Osteocyte (in vitro differentiated cells): Measurements from ENCODE around the gene GIN1. TPM values are rescaled to one million over a fixed set of nuclear protein-coding genes. Genes with fewer than 3 reads are reported as not detected.

Source experiments
- DNase-seq: peaks from one replicate; pipeline ENCODE4 v3.0.0; 2021; ENCODE audit warnings: mixed read lengths; ENCODE audit not compliant: unreplicated experiment; ENCODE audit errors: extremely low spot score
- H3K27ac Mint-ChIP-seq: one replicate; pipeline ENCODE4 v1.8.0; 2021; ENCODE audit warnings: mild to moderate bottlenecking, mixed read lengths; ENCODE audit not compliant: unreplicated experiment
- H3K27me3 Mint-ChIP-seq: one replicate; pipeline ENCODE4 v1.8.0; 2021; ENCODE audit warnings: mixed read lengths; ENCODE audit not compliant: unreplicated experiment
- H3K36me3 Mint-ChIP-seq: one replicate; pipeline ENCODE4 v1.8.0; 2021; ENCODE audit warnings: mixed read lengths; ENCODE audit not compliant: unreplicated experiment
- H3K4me1 Mint-ChIP-seq: one replicate; pipeline ENCODE4 v1.8.0; 2021; ENCODE audit warnings: mixed read lengths; ENCODE audit not compliant: unreplicated experiment
- H3K4me3 Mint-ChIP-seq: one replicate; pipeline ENCODE4 v1.8.0; 2021; ENCODE audit warnings: mild to moderate bottlenecking, moderate library complexity, mixed read lengths; ENCODE audit not compliant: unreplicated experiment
- H3K9me3 Mint-ChIP-seq: one replicate; pipeline ENCODE4 v1.8.0; 2021; ENCODE audit warnings: mixed read lengths; ENCODE audit not compliant: unreplicated experiment
- total RNA-seq: library from RNA; stranded (reverse); gene quantifications from 2 replicates; pipeline ENCODE4 v1.2.1, GENCODE V29; 2021
- TF ChIP-seq, protein P1 (sequence below): fragments of 200-600 bp; sonication (generic); IDR thresholded peaks from 2 replicates; pipeline ENCODE4 v1.5.0; 2021; ENCODE audit warnings: antibody characterized with exemption, mild to moderate bottlenecking, moderate library complexity

The GIN1 gene
- total RNA-seq, 1 donor from 2014 or later, result 4.1 TPM

GRCh38 chr5:103110403-103110802 lies 9.5 kb downstream of the GIN1 start:
- DNase-seq, result no peak
- Mint-ChIP-seq H3K4me1 (no peaks in the 10 kb centered on the region), H3K9me3 (peaks cover 12% of the 10 kb centered on the region), H3K4me3 (no peak overlapping the region), H3K27ac (no peak overlapping the region), H3K27me3 (no peaks in the 10 kb centered on the region), H3K36me3 (peaks cover 7% of the 10 kb centered on the region)
- TF ChIP-seq, protein P1, sequence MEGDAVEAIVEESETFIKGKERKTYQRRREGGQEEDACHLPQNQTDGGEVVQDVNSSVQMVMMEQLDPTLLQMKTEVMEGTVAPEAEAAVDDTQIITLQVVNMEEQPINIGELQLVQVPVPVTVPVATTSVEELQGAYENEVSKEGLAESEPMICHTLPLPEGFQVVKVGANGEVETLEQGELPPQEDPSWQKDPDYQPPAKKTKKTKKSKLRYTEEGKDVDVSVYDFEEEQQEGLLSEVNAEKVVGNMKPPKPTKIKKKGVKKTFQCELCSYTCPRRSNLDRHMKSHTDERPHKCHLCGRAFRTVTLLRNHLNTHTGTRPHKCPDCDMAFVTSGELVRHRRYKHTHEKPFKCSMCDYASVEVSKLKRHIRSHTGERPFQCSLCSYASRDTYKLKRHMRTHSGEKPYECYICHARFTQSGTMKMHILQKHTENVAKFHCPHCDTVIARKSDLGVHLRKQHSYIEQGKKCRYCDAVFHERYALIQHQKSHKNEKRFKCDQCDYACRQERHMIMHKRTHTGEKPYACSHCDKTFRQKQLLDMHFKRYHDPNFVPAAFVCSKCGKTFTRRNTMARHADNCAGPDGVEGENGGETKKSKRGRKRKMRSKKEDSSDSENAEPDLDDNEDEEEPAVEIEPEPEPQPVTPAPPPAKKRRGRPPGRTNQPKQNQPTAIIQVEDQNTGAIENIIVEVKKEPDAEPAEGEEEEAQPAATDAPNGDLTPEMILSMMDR, result no peak

DNA sequence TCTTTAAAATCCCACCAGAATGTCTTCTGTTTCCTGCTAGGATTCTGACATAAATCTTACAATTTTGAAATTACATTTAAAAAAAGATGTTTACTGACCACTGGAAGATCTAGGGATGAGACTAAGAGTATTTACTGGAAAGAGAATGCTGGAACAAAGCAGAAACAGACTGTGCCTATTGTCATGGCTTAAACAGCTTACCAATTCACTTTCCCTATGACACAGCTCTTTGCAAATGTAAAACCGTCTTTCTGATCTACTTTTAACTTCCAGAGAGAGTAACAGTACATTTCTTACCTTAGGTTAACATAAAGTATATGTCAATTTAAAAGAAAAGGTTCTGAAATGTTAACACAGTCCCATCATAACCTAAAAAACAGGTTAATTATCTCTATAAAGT lies 10.7 kb downstream of the GIN1 start:
- H3K4me1 Mint-ChIP-seq, result no peaks in the 10 kb centered on the region
- DNase-seq, result no peak
- H3K27ac Mint-ChIP-seq, result no peak overlapping the region
- peaks cover 7% of the 10 kb centered on the region for H3K36me3 Mint-ChIP-seq
- peaks cover 12% of the 10 kb centered on the region for H3K9me3 Mint-ChIP-seq
- TF ChIP-seq, protein P1, result no peak
- H3K4me3 Mint-ChIP-seq, result no peak overlapping the region
- no peaks in the 10 kb centered on the region for H3K27me3 Mint-ChIP-seq

DNA sequence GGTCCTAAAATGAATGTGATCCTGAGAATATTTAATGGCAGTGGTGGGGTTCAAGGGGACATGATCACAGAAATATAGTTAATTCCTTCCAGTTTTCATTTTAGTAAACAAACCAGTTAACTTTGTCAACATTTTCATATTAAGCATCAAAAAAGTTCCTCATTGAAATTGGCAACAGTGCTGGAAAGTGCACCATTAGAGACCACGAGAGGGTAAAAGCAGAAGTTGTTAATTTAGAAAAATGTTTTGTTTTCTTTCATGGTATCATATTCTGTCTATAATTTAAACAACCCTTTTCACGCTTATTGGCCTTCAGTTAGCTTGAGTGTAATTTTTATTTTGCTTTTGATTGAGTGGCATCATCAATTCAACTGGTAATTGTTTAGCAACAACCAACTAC lies 11.9 kb downstream of the GIN1 start:
- no peak overlapping the region for H3K4me3 Mint-ChIP-seq
- H3K9me3 Mint-ChIP-seq, result peaks cover 12% of the 10 kb centered on the region

DNA sequence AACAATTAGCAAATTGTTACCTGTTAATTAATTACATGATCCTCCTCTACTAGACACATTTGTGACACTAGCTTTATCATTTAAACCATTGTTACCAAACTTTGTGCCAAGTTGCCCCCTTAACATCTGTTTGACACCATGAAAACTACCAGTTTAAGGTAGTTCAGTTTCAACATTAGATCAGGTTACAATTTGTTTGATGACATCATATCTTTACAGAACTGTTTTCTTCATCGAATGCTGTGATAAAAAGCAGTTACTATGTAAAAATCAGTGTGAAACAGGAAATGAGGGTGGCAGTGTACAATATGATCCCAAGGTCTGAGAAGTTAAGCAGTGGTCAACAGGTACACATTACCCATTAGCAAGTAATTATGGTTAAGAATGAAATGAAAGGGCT lies 17.7 kb downstream of the GIN1 start:
- H3K36me3 Mint-ChIP-seq, result peaks cover 8% of the 10 kb centered on the region
- no peak overlapping the region for H3K4me3 Mint-ChIP-seq
- TF ChIP-seq, protein P1, result no peak
- no peaks in the 10 kb centered on the region for H3K9me3 Mint-ChIP-seq
- no peaks in the 10 kb centered on the region for H3K27me3 Mint-ChIP-seq
- DNase-seq, result no peak
- no peak overlapping the region for H3K27ac Mint-ChIP-seq
- no peaks in the 10 kb centered on the region for H3K4me1 Mint-ChIP-seq

More for the DNA sequence above, 11.9 kb downstream of the GIN1 start:
- DNase-seq, result no peak
- TF ChIP-seq, protein P1, result no peak
- H3K27ac Mint-ChIP-seq, result no peak overlapping the region
- no peaks in the 10 kb centered on the region for H3K27me3 Mint-ChIP-seq
- H3K36me3 Mint-ChIP-seq, result peaks cover 9% of the 10 kb centered on the region
- no peaks in the 10 kb centered on the region for H3K4me1 Mint-ChIP-seq

DNA sequence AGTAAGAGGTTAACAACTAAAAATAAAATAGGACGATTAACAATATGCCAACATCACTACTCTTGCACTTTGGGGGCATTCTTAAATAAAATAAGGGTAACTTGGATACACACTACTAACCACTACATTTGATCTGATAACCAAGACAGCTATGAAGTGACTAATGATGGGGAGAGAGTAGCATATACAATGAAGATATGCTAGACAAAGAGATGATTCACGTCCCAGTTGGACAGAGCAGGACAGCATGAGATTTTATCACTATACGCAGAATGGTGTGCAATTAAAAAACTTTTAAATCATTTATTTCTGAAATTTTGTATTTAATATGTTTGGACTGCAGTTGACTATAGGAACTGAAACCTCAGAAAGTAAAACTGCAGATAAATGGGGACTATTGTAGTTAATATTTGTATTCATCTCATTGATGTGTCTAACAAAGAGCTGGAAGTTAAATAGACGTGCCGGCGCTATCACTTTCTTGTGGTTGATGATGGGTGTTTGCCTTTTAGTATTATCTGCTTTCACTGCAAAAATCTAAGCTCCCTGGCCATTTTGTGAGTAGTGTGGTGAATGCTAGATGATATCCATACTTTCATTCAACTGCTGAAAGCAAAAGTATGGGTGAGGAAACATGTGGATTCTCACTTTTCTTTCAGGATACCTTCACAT lies 18.7 kb downstream of the GIN1 start:
- Mint-ChIP-seq H3K4me3 (no peak overlapping the region), H3K27me3 (no peaks in the 10 kb centered on the region), H3K36me3 (peaks cover 14% of the 10 kb centered on the region), H3K9me3 (no peaks in the 10 kb centered on the region), H3K27ac (no peak overlapping the region), H3K4me1 (no peaks in the 10 kb centered on the region)
- DNase-seq, result no peak
- TF ChIP-seq, protein P1, result no peak
